HUES48 (cell line): ENCODE data around the gene BLTP1.

Experiments used
- H3K27ac ChIP-seq: one replicate; pipeline ENCODE4 v1.7.0; 2013; ENCODE audit warnings: low read depth, low read length, inconsistent platforms
- H3K27me3 ChIP-seq: 2 replicates; pipeline ENCODE4 v1.6.1; 2013; ENCODE audit warnings: mild to moderate bottlenecking, low read length; ENCODE audit not compliant: control insufficient read depth, insufficient read depth
- H3K36me3 ChIP-seq: 2 replicates; pipeline ENCODE4 v1.6.1; 2013; ENCODE audit warnings: low read length; ENCODE audit not compliant: control insufficient read depth, insufficient read depth
- H3K4me1 ChIP-seq: 2 replicates; pipeline ENCODE4 v1.6.1; 2013; ENCODE audit warnings: mild to moderate bottlenecking, low read length; ENCODE audit not compliant: control insufficient read depth, insufficient read depth
- H3K4me3 ChIP-seq: 2 replicates; pipeline ENCODE4 v1.5.1; 2013; ENCODE audit warnings: mild to moderate bottlenecking, low read depth, low read length
- H3K9ac ChIP-seq: 2 replicates; pipeline ENCODE4 v1.6.1; 2013; ENCODE audit warnings: mild to moderate bottlenecking, low read depth, low read length, moderate library complexity
- H3K9me3 ChIP-seq: 2 replicates; pipeline ENCODE4 v1.6.1; 2013; ENCODE audit warnings: low read length; ENCODE audit not compliant: control insufficient read depth, insufficient read depth

Gene BLTP1

GRCh38 chr4:122171323-122171722, 19.2 kb downstream of the BLTP1 start:
- Histone ChIP-seq H3K9ac (no peak overlapping the region), H3K27me3 (no peaks in the 10 kb centered on the region), H3K36me3 (peaks cover 12% of the 10 kb centered on the region), H3K4me1 (no peaks in the 10 kb centered on the region), H3K9me3 (no peaks in the 10 kb centered on the region), H3K27ac (no peak overlapping the region), H3K4me3 (no peak overlapping the region)

GRCh38 chr4:122172266-122172665, 20.1 kb downstream of the BLTP1 start:
- no peaks in the 10 kb centered on the region for H3K4me1 ChIP-seq
- no peak overlapping the region for H3K9ac ChIP-seq
- peaks cover 22% of the 10 kb centered on the region for H3K36me3 ChIP-seq
- no peaks in the 10 kb centered on the region for H3K9me3 ChIP-seq
- H3K27ac ChIP-seq = no peak overlapping the region
- H3K4me3 ChIP-seq = no peak overlapping the region
- H3K27me3 ChIP-seq = no peaks in the 10 kb centered on the region

- no peaks in the 10 kb centered on the region for H3K27me3 ChIP-seq
- no peak overlapping the region for H3K4me3 ChIP-seq
- H3K4me1 ChIP-seq = no peaks in the 10 kb centered on the region
- no peak overlapping the region for H3K27ac ChIP-seq
- H3K9ac ChIP-seq = no peak overlapping the region
- H3K9me3 ChIP-seq = no peaks in the 10 kb centered on the region
- peaks cover 64% of the 10 kb centered on the region for H3K36me3 ChIP-seq
Observed at GRCh38 chr4:122178961-122179360, 26.8 kb downstream of the BLTP1 start.

GRCh38 chr4:122195718-122196117, 43.6 kb downstream of the BLTP1 start:
- Histone ChIP-seq H3K27me3 (no peaks in the 10 kb centered on the region), H3K4me3 (no peak overlapping the region), H3K9me3 (no peaks in the 10 kb centered on the region), H3K36me3 (peaks cover 42% of the 10 kb centered on the region), H3K27ac (no peak overlapping the region), H3K4me1 (no peaks in the 10 kb centered on the region), H3K9ac (no peak overlapping the region)
